Myocyte (in vitro differentiated cells): Measurements from ENCODE around the gene TEFM. TPM values are rescaled to one million over a fixed set of nuclear protein-coding genes. Genes with fewer than 3 reads are reported as not detected.

Experiments
- total RNA-seq: library from RNA; depleted of rRNA; stranded (reverse); fragments of >200 nt; gene quantifications from 2 replicates; pipeline ENCODE4 v1.2.3, GENCODE V29; 2014

Gene TEFM
- total RNA-seq, 1 donor from 2014 or later = 10.8 TPM

Other genes starting within 250 kb of the TEFM start
- gene CRLF3, start 81.5 kb downstream of the TEFM start, total RNA-seq = 6.3 and 15.0 TPM in 2 replicates
- gene ATAD5, start 74.3 kb downstream of the TEFM start, total RNA-seq = 0.52 and 0.67 TPM in 2 replicates
- gene ADAP2, start 15.7 kb upstream of the TEFM start, total RNA-seq = 0.51 and 1.4 TPM in 2 replicates
- gene RNF135, start 64.8 kb upstream of the TEFM start, total RNA-seq = 7.8 and 10.2 TPM in 2 replicates
- gene NF1, start 188.7 kb upstream of the TEFM start, total RNA-seq = 31.8 and 42.9 TPM in 2 replicates